Neuronal stem cell (in vitro differentiated cells): ENCODE data around the gene MAP3K7.

Experiments used
- DNase-seq: peaks from one replicate; pipeline ENCODE4 v3.0.0-alpha.2; 2013; ENCODE audit warnings: low spot score
- H2AFZ ChIP-seq: one replicate; pipeline ENCODE4 v1.6.1; 2013; ENCODE audit warnings: mild to moderate bottlenecking, low read length, inconsistent platforms
- H2AK5ac ChIP-seq: 2 replicates; pipeline ENCODE4 v1.6.1; 2013; ENCODE audit warnings: low read depth, mild to moderate bottlenecking, inconsistent platforms, low read length, moderate library complexity, mixed read lengths
- H2BK120ac ChIP-seq: 2 replicates; pipeline ENCODE4 v1.6.1; 2013; ENCODE audit warnings: low read depth, mild to moderate bottlenecking, inconsistent platforms, low read length, moderate library complexity, mixed read lengths
- H2BK12ac ChIP-seq: one replicate; pipeline ENCODE4 v1.6.1; 2013; ENCODE audit warnings: low read length, inconsistent platforms
- H2BK15ac ChIP-seq: 2 replicates; pipeline ENCODE4 v1.6.1; 2013; ENCODE audit warnings: mild to moderate bottlenecking, low read length, inconsistent platforms, mixed read lengths
- H2BK5ac ChIP-seq: one replicate; pipeline ENCODE4 v1.6.1; 2013; ENCODE audit warnings: inconsistent platforms, mild to moderate bottlenecking, low read length, moderate library complexity
- H3K14ac ChIP-seq: one replicate; pipeline ENCODE4 v1.6.1; 2013; ENCODE audit warnings: low read length, inconsistent platforms
- H3K18ac ChIP-seq: 2 replicates; pipeline ENCODE4 v1.6.1; 2013; ENCODE audit warnings: low read length, inconsistent platforms
- H3K23ac ChIP-seq: 2 replicates; pipeline ENCODE4 v1.6.1; 2013; ENCODE audit warnings: low read depth, mild to moderate bottlenecking, mixed read lengths, low read length, inconsistent platforms; ENCODE audit not compliant: poor library complexity
- H3K27ac ChIP-seq: replicated peaks from 3 replicates; pipeline ENCODE4 v1.5.1; 2013; ENCODE audit warnings: low read length, inconsistent platforms
- H3K27me3 ChIP-seq, 3 experiments: 2 replicates each; pipeline ENCODE4 v1.6.1; 2013; ENCODE audit warnings: low read length in 3 of 3, mild to moderate bottlenecking in 2 of 3, inconsistent platforms in 1 of 3, low read depth in 1 of 3, mixed read lengths in 1 of 3, moderate library complexity in 1 of 3; ENCODE audit not compliant: control insufficient read depth in 3 of 3, insufficient read depth in 3 of 3
- H3K36me3 ChIP-seq, 2 donors: replicated peaks in 1 of 2; 2 replicates each; pipeline ENCODE4 v1.6.1; 2013; ENCODE audit warnings: low read length in 2 of 2; ENCODE audit not compliant: control insufficient read depth in 2 of 2, insufficient read depth in 2 of 2
- H3K4ac ChIP-seq: 2 replicates; pipeline ENCODE4 v1.6.1; 2013; ENCODE audit warnings: inconsistent platforms, mild to moderate bottlenecking, low read length, moderate library complexity
- H3K4me1 ChIP-seq, 2 donors: 1 replicate in 1 of 2; 2 replicates in 1 of 2; pipeline ENCODE4 v1.6.1; 2013; ENCODE audit warnings: low read length in 2 of 2, low read depth in 1 of 2; ENCODE audit not compliant: control insufficient read depth in 2 of 2, insufficient read depth in 1 of 2
- H3K4me2 ChIP-seq: one replicate; pipeline ENCODE4 v1.6.1; 2013; ENCODE audit warnings: mild to moderate bottlenecking, low read length, inconsistent platforms; ENCODE audit not compliant: insufficient read depth, poor library complexity, severe bottlenecking
- H3K4me3 ChIP-seq, 2 donors: 2 replicates each; pipeline ENCODE4 v1.5.1; 2013; ENCODE audit warnings: low read length in 2 of 2, mild to moderate bottlenecking in 2 of 2, inconsistent platforms in 1 of 2, moderate library complexity in 1 of 2
- H3K79me1 ChIP-seq: one replicate; pipeline ENCODE4 v1.6.1; 2013; ENCODE audit warnings: low read depth, mild to moderate bottlenecking, inconsistent platforms, low read length, moderate library complexity
- H3K9ac ChIP-seq: one replicate; pipeline ENCODE4 v1.6.1; 2013; ENCODE audit warnings: mild to moderate bottlenecking, low read depth, low read length, inconsistent platforms; ENCODE audit not compliant: poor library complexity
- H3K9me3 ChIP-seq, 2 donors: replicated peaks in 1 of 2; 2 replicates each; pipeline versions ENCODE3 to v1.6.1; 2013; ENCODE audit warnings: low read length in 2 of 2, mild to moderate bottlenecking in 2 of 2, inconsistent platforms in 1 of 2, low read depth in 1 of 2, mixed read lengths in 1 of 2, moderate library complexity in 1 of 2; ENCODE audit not compliant: control insufficient read depth in 2 of 2, insufficient read depth in 1 of 2
- H4K8ac ChIP-seq: one replicate; pipeline ENCODE4 v1.6.1; 2013; ENCODE audit warnings: low read depth, mild to moderate bottlenecking, inconsistent platforms, low read length, moderate library complexity
- H4K91ac ChIP-seq: one replicate; pipeline ENCODE4 v1.6.1; 2013; ENCODE audit warnings: low read length, low read depth, mild to moderate bottlenecking, inconsistent platforms; ENCODE audit not compliant: poor library complexity
- WGBS, 2 donors: extraction: QIAGEN DNeasy Blood & Tissue Kit; methylation state at CpG; one replicate each; pipeline ENCODE4 v1.1.7; 2013; ENCODE audit warnings: missing lambda C conversion rate in 2 of 2, mixed read lengths in 1 of 2; ENCODE audit not compliant: insufficient read length in 2 of 2, insufficient replicate concordance in 1 of 2; ENCODE audit errors: extremely low coverage in 2 of 2; 5-methylcytosine and 5-hydroxymethylcytosine counted together

Gene MAP3K7

GRCh38 chr6:90537723-90538258, 49.1 kb downstream of the MAP3K7 start:
- Histone ChIP-seq H3K4me1 (peaks cover 4 to 25% of the 10 kb centered on the region in 2 donors), H4K8ac (no peak overlapping the region), H3K4ac (no peak overlapping the region), H3K23ac (no peak overlapping the region), H3K4me3 (no peak overlapping the region), H3K27me3 (no peaks in the 10 kb centered on the region), H3K14ac (no peak overlapping the region), H4K91ac (no peak overlapping the region), H2AK5ac (no peak overlapping the region), H3K79me1 (no peaks in the 10 kb centered on the region), H3K27ac (no peak overlapping the region), H2AFZ (no peak overlapping the region), H2BK5ac (no peak overlapping the region), H2BK120ac (no peak overlapping the region), H3K9me3 (no peaks in the 10 kb centered on the region), H3K18ac (no peak overlapping the region), H3K4me2 (no peak overlapping the region), H2BK12ac (no peak overlapping the region), H3K9ac (no peak overlapping the region), H3K36me3 (peaks cover 0 to 81% of the 10 kb centered on the region in 2 donors), H2BK15ac (no peak overlapping the region)
- no CpG with 5 or more reads among the region's 3 CpGs for WGBS, 2 donors
- DNase-seq, result no peak

- DNase-seq, result no peak
- Histone ChIP-seq H2AFZ (no peak overlapping the region), H3K36me3 (peaks cover 0 to 81% of the 10 kb centered on the region in 2 donors), H3K4me2 (no peak overlapping the region), H3K27me3 (no peaks in the 10 kb centered on the region), H2BK5ac (no peak overlapping the region), H3K79me1 (no peaks in the 10 kb centered on the region), H3K9me3 (no peaks in the 10 kb centered on the region), H2BK12ac (no peak overlapping the region), H3K18ac (no peak overlapping the region), H2AK5ac (no peak overlapping the region), H3K14ac (no peak overlapping the region), H2BK120ac (no peak overlapping the region), H4K91ac (no peak overlapping the region), H3K4me1 (peaks cover 4 to 25% of the 10 kb centered on the region in 2 donors), H4K8ac (no peak overlapping the region), H3K4me3 (no peak overlapping the region), H3K27ac (no peak overlapping the region), H3K4ac (no peak overlapping the region), H3K23ac (no peak overlapping the region), H2BK15ac (no peak overlapping the region), H3K9ac (no peak overlapping the region)
- WGBS, 2 donors, result no CpG with 5 or more reads among the region's 4 CpGs
Measured at GRCh38 chr6:90537027-90537426, 49.8 kb downstream of the MAP3K7 start.

- H3K14ac ChIP-seq, result no peak overlapping the region
- no peak overlapping the region for H3K9ac ChIP-seq
- no peak overlapping the region for H2BK5ac ChIP-seq
- H3K9me3 ChIP-seq, result no peaks in the 10 kb centered on the region
- H4K91ac ChIP-seq, result no peak overlapping the region
- no CpG with 5 or more reads among the region's 4 CpGs for WGBS, 2 donors
- H3K23ac ChIP-seq, result no peak overlapping the region
- no peak overlapping the region for H2BK15ac ChIP-seq
- DNase-seq, result no peak
- H3K36me3 ChIP-seq, result peaks cover 0 to 81% of the 10 kb centered on the region in 2 donors
- no peak overlapping the region for H3K4me3 ChIP-seq
- H3K4me1 ChIP-seq, result peaks cover 4 to 25% of the 10 kb centered on the region in 2 donors
- no peak overlapping the region for H3K27ac ChIP-seq
- H3K27me3 ChIP-seq, result no peaks in the 10 kb centered on the region
- H2AFZ ChIP-seq, result no peak overlapping the region
- no peaks in the 10 kb centered on the region for H3K79me1 ChIP-seq
- H3K4ac ChIP-seq, result no peak overlapping the region
- H3K4me2 ChIP-seq, result no peak overlapping the region
- no peak overlapping the region for H2BK12ac ChIP-seq
- H2BK120ac ChIP-seq, result no peak overlapping the region
- no peak overlapping the region for H4K8ac ChIP-seq
- no peak overlapping the region for H2AK5ac ChIP-seq
- no peak overlapping the region for H3K18ac ChIP-seq
Measured at GRCh38 chr6:90536520-90536919, 50.4 kb downstream of the MAP3K7 start.

- Histone ChIP-seq H2AK5ac (no peak overlapping the region), H3K4ac (no peak overlapping the region), H3K27me3 (no peaks in the 10 kb centered on the region), H3K9me3 (no peaks in the 10 kb centered on the region), H2BK12ac (no peak overlapping the region), H2AFZ (no peak overlapping the region), H3K27ac (no peak overlapping the region), H4K8ac (no peak overlapping the region), H3K4me2 (no peak overlapping the region), H3K79me1 (no peaks in the 10 kb centered on the region), H3K9ac (no peak overlapping the region), H3K23ac (no peak overlapping the region), H2BK5ac (no peak overlapping the region), H2BK120ac (no peak overlapping the region), H3K18ac (no peak overlapping the region), H4K91ac (no peak overlapping the region), H2BK15ac (no peak overlapping the region), H3K36me3 (peaks cover 0 to 89% of the 10 kb centered on the region in 2 donors), H3K4me3 (no peak overlapping the region), H3K4me1 (peaks cover 4 to 25% of the 10 kb centered on the region in 2 donors), H3K14ac (no peak overlapping the region)
- DNase-seq, result no peak
- WGBS, 2 donors, result no CpG with 5 or more reads among the region's 3 CpGs
Measured at GRCh38 chr6:90534337-90535025, 52.4 kb downstream of the MAP3K7 start.
